ENCODE data around the gene CRYGA. TPM values are rescaled to one million over a fixed set of nuclear protein-coding genes. Genes with fewer than 3 reads are reported as not detected.

Gene CRYGA
- total and polyA plus RNA-seq, 12 donors = not detected

- DNase-seq (no peak), ATAC-seq (no peak)
- Histone ChIP-seq H3K4me3 (no peak overlapping the region), H3K27ac (no peak overlapping the region), H3K27me3 (peaks cover 0 to 48% (median 24%) of the 10 kb centered on the region in 7 donors), H3K36me3 (no peaks in the 10 kb centered on the region), H3K9me3 (no peaks in the 10 kb centered on the region), H3K4me1 (no peaks in the 10 kb centered on the region)
- intact Hi-C loops (cut with DNase I) = no loop called here
- 30 to 48% methylated on average over 7 of the region's 7 CpGs for WGBS, 2 donors
- no peak for TF ChIP-seq CTCF (IDR thresholded peaks at IDR 0.05)
Observed at GRCh38 chr2:208183526-208183925, 20.1 kb upstream of the CRYGA start.

- peaks cover 0 to 48% (median 24%) of the 10 kb centered on the region in 7 donors for H3K27me3 ChIP-seq
- WGBS, 2 donors = 79 to 83% methylated on average over 3 of the region's 3 CpGs
- TF ChIP-seq CTCF (IDR thresholded peaks at IDR 0.05) = no peak
- no peak overlapping the region for H3K27ac ChIP-seq
- DNase-seq (no peak), ATAC-seq (no peak)
- H3K9me3 ChIP-seq = no peaks in the 10 kb centered on the region
- intact Hi-C loops (cut with DNase I) = no loop called here
- H3K4me3 ChIP-seq = no peak overlapping the region
- no peaks in the 10 kb centered on the region for H3K4me1 ChIP-seq
- no peaks in the 10 kb centered on the region for H3K36me3 ChIP-seq
Observed at GRCh38 chr2:208182835-208183234, 19.4 kb upstream of the CRYGA start.

GRCh38 chr2:208179028-208179609 lies 15.7 kb upstream of the CRYGA start:
- Histone ChIP-seq H3K27me3 (peaks cover 0 to 21% (median 5%) of the 10 kb centered on the region in 7 donors), H3K9me3 (no peaks in the 10 kb centered on the region), H3K4me3 (no peak overlapping the region), H3K27ac (no peak overlapping the region), H3K36me3 (no peaks in the 10 kb centered on the region), H3K4me1 (peaks cover 0 to 10% (median 0%) of the 10 kb centered on the region in 9 donors)
- WGBS, 2 donors = 68 to 78% methylated on average over 4 of the region's 4 CpGs
- intact Hi-C loops (cut with DNase I) = loop anchor here in 4 of 10 donors (5.0 to 10.0 kb wide), 2 partner anchors 73 to 76 kb away; partner anchors contain the start of gene IDH1 (in 1 of the 4)
- ATAC-seq (no peak), DNase-seq (no peak)
- no peak for TF ChIP-seq CTCF (IDR thresholded peaks at IDR 0.05)

GRCh38 chr2:208175840-208176153 lies 12.4 kb upstream of the CRYGA start:
- peaks cover 0 to 23% (median 0%) of the 10 kb centered on the region in 9 donors for H3K4me1 ChIP-seq
- no peaks in the 10 kb centered on the region for H3K9me3 ChIP-seq
- H3K27ac ChIP-seq = no peak overlapping the region
- DNase-seq (no peak), ATAC-seq (no peak)
- no peaks in the 10 kb centered on the region for H3K36me3 ChIP-seq
- WGBS, 2 donors = 65 to 72% methylated on average over 6 of the region's 6 CpGs
- H3K4me3 ChIP-seq = no peak overlapping the region
- no peak for TF ChIP-seq CTCF (IDR thresholded peaks at IDR 0.05)
- intact Hi-C loops (cut with DNase I) = loop anchor here in 6 of 10 donors (2.0 to 10.0 kb wide), 4 partner anchors 75 to 79 kb away; partner anchors contain the start of gene IDH1 (in 2 of the 6)
- H3K27me3 ChIP-seq = peaks cover 0 to 9% (median 0%) of the 10 kb centered on the region in 7 donors
